GM18907 (cell line): ENCODE results near the gene STK32C.
"Not testable (repeated sequence)": the region's sequence is repeated elsewhere in the genome, so short reads cannot be mapped to it uniquely, and the experiment has no call there.

ENCODE experiments used
- ATAC-seq: cut with Tn5 transposase; IDR thresholded peaks from one replicate; pipeline ENCODE4 v1.9.1; 2021; ENCODE audit warnings: mild to moderate bottlenecking, moderate library complexity; ENCODE audit not compliant: unreplicated experiment

STK32C gene

DNA sequence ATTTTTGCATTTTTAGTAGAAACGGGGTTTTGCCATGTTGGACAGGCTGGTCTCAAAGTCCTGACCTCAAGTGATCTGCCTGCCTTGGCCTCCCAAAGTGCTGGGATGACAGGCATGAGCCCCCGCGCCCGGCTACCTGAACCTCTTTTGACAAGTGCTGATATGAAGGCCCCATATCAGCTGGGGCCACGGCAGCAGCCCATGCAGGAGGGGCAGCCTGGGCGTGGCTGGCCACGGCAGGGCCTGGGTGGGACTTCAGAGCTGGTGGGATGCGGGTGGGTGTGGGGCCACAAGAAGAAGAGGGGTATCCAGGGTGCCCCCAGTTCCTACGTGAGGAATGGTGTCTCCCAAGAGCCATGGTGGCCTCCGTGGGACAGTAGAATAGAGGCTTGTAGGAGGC lies 31.1 kb upstream of the STK32C start:
- no peak for ATAC-seq

DNA sequence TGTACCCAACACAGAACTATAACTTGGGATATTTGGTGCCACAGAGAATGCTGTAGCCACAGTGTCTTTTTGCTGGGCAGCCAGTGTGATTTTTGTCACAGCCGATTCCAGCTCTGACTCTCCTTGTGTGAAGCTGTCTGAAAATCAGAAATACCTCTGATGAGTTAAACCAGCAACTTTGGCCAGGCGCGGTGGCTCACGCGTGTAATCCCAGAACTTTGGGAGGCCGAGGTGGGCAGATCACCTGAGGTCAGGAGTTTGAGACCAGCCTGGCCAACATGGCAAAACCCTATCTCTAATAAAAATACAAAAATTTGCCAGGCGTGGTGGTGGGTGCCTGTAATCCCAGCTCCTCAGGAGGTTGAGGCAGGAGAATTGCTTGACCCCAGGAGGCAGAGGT lies 30.1 kb upstream of the STK32C start:
- ATAC-seq = not testable (repeated sequence)

DNA sequence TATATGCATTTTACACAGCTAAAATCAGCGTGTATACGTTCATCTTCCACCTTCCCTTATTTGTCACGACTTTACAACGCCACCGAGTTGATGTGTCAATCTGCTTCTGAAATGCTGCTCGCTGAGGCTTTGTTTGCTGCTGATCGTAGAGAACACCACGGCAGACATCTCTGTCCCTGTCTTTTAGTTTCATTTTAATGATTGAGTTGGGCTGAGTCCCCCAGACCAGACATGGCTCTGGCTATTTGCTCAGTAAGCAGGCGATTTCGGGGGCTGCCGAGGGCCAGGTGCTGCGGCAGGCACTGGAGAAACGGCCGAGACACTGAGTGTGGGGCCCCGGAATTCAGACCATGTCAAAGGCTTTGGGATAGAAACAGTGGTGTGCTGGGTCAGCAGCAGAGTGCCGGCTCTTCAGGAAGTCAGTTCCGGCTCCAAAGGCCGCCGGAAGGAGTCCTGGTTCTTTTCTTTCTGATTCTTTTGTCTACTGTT lies 29.2 kb upstream of the STK32C start:
- no peak for ATAC-seq

DNA sequence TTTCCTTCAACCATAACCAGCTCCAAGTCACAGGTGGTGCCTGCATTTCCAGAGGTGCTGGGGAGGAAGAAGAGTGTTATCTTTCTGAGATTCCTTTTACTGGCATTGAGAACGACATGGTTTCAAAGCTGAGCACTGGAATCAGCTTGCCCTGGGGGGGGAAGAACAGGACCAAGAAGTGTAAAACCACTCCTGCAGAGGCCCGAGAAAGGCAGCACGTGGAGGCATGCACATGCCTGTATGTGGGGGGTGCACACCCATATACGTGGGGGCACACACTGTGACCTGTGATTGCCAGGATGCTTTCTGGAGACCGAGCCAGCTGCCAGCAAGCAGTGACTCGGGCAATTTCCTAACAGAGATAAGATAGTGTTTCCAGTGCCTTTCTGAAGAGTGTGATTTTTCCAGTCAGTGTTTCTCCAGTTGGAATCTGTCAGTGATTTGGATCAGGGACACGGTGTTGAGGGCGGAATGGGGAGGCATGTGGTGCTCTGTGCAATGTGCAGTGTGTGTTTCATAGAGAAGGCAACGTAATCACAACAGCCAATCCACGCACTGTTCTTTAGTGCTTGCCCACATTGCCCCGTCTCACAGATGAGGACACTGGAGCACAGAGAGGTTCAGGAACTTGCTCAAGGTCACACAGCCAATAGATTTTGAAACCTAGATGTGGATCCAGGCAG lies 28.5 kb upstream of the STK32C start:
- ATAC-seq = no peak

DNA sequence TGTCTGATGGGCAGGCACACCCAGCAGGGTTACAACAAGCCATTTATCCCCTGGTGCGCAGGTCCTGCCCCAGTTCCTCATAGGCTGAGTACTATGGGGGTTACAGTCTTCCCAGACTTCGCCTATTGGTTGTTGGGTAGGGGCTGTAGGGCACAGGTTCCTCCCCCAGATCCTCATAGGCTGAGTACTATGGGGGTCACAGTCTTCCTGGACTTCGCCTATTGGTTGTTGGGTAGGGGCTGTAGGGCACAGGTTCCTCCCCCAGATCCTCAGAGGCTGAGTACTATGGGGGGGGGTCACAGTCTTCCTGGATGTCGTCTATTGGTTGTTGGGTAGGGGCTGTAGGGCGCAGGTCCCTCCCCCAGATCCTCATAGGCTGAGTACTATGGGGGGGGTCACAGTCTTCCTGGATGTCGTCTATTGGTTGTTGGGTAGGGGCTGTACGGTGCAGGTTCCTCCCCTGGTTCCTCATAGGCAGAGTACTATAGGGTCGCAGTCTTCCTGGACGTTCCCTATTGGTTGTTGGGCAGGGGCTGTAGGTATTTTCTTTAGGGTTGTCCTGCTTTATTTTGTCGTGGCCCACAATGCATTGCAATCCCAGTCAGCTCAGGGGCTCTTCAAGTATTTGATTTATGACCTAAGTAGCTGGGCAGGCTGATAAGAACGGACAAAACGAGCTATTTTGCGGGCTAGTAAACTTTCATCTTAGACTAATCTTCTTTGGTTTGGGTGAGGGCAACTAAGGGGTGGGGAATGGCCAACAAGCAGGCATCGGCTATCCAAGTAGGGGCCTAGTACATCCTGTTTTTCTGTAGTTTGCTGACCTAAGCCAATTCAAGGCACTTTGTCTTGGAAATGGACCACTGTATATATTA lies 27.7 kb upstream of the STK32C start:
- ATAC-seq = peak; percentile 66

DNA sequence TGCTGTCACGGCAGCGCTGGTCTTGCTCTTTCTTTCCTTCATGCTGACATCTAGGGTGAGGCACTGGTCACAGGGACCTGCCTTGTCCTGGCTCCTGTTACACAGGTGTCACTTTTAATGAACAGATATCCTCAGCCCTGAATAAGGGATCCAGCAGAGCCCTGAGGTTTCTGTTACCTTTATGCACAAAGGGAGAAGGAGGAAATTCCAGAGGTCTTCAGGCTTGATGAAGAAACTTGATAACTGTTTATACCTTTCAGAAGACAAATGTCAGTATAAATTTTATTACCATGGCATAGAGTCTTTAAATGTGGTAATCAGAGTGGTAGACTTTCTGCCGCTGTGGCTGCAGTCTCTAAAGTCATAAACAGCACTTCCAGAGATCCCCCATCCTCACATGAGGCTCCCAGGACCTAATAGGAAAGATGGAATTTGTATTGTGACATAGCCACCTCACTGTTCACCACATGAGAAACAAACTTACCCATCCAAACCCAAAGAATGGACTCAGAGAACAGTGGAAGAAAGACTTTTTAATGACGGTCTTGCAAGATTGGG lies 27.0 kb upstream of the STK32C start:
- ATAC-seq = no peak

DNA sequence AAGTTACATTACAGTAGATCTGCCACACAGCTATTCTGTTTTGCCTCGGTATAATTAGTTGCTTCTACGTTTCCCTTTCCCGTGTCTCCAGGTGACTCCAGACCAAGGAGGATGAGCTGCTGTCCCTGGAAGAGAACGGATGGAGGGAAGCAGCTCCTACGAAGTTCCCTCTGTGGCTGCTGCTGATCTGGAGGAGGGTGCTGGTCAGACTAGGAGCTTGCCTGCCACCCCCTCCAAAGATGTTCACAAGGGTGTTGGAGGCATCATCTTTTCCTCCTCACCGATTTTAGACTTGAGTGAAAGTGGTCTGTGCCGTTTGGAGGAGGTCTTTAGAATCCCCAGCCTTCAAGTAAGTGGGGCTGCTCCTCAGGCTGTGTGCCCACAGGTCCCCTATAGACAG lies 25.6 kb upstream of the STK32C start:
- no peak for ATAC-seq

DNA sequence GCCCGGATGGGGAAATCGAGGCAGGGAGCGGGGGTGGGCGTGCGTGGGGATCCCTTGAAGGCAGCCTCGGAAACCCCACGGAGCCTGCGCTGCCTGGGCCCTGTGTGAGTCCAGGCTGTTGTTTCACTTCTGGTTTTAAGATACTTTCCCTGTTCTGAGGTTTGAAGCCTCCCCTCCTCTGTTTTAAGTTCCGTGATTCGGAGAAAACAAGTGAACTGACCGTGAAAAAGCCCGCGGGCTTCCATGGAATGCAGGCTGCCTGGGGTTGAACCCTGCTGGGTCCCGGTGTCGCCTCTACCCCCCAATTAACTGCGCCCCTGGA lies 24.6 kb upstream of the STK32C start:
- ATAC-seq = peak; percentile 29

DNA sequence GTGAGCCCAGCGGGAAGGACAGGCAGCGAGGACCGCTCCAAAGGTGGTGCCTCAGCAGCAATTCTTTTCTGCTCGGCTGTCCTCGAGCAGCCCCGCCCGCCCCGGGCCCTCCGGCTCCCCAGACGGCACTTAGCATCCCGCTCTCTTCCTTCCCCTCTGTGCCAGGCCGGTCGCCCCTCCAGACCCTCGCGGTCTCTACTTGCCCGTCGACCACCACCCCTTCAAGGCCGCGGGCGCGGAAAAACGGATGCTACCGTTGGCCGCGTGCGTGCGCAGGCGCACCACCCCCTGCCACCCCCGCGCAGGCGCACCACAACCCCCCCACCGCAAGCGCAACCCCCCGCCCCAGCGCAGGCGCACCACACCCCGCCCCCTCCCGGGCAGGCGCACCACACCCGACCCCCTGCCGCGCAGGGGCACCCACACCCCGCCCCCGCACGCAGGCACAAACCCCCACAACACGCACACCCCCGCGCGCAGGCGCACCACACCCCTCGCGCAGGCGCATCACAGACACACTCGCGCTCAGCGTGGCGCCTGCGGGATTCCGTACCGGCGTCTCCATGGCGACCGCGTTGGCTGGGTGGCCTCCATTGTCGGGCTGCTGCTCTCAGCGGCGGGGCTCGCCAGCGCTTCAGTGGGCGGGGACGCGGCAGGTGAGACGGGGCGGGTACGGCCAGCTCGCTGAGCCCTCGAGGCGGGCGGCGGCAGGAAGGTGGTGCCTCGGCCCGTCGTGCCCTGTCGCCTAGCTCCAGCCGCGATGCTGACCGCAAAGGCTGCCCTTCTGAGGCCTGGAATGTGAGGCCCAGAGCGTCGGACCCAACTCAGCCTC lies 24.1 kb upstream of the STK32C start, which contains the start of gene LRRC27:
LRRC27 (plus strand) TSS at position 593 of the 832 bp plus-strand sequence. CDS start 1,332 bp downstream, outside the sequence.
- peak; percentile 74 for ATAC-seq

DNA sequence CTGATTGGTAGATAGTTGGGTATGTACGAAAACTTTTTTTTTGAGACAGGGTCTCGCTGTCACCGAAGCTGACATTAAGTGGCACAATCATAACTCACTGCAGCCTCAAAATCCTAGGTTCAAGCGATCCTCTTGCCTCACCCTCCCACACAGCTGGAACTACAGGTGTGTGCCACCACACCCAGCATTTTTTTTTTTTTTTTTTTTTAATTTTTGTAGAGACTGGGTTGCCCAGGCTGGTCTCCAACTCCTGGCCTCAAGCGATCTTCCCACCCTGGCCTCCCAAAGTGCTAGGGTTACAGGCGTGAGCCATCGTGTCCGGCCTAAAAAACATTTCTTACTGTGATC lies 22.7 kb upstream of the STK32C start:
- no peak for ATAC-seq

DNA sequence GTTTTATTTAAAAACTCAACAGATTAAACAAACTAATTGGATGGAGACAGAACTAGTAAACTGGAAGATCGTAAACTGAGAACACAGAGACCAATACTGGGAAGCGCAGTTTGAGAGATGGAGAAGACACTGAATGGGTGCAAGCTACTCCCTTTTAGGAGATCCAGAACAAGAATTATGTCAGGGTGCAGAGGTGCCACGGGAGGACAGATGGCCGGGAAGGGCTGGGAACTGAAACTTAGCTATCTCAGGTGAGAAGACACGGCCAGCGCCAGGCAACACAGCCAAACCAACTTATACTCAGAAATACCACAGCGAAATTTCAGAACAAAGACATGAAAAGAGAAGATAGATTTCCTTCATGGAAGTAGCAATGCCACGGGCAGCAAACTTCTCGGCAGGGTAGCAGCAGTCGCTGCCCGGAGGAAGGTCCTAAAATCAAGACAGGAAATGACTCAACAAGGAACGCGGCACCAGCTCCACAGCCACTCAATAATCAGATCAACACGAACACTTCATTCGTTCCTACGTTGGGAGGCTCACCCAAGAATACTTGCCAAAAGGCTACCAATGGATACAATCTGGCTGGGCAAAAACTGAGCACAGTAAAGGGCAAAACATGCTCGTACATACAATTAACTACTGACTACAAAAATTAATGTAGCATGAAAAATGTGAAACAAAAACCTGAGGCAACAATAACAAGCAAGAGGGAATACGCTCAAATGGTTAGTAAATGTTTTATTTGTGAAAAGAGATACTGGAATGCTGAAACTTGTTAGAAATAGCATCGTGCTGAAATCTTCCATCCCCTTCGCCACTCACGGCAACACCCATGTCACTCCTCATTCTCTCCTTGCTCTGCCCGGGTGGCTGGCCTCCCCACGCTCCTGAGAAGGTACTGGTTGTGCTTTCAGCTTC lies 22.1 kb upstream of the STK32C start:
- no peak for ATAC-seq

DNA sequence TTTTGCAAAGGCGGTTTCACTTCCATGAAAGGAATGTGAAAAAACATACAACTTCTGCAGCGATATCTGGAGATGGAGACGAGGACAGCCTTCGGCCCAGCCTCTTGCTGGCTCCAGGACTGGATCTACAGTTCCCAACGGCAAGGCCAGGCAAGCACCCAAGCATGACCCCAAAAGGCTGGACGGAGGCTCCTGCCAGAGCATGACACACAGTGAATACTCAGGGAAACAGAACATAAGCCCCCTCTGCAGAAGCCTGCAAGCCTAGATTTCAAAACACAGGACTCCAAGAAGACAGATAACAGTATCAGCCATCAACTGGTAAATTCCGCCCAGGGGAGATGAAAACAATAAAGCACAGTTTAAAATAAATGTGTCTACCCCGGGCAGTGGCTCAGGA lies 21.0 kb upstream of the STK32C start:
- ATAC-seq = no peak

DNA sequence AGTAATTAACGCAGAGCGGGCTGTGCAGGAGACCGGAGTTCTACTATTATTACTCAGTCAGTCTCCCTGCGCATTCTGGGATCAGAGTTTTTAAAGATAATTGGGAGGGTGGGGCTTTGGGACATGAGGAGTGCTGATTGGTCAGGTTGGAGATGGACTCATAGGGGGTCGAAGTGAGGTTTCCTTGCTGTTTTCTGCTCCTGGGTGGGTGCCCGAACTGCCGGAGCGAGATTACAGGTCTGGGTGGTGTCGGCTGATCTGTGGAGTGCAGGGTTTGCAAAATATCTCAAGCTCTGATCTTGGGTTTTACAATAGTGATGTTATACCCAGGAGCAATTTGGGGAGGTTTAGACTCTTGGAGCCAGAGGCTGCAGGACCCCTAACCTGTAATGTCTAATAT lies 20.4 kb upstream of the STK32C start:
- no peak for ATAC-seq

DNA sequence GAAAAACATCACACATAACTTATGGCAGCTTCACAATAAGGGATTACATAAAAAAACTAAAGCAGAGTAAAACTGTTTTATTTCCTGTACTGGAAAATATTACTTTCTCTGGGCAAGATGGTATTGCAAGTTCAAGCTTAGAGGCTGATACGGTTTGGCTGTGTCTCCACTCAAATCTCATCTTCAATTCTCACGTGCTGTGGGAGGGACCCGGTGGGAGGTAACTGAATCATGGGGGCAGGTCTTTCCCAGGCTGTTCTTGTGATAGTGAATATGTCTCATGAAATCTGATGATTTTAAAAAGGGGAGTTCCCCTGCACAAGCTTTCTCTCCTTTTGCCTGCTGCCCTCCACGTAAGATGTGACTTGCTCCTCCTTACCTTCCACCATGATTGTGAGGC lies 19.2 kb upstream of the STK32C start:
- no peak for ATAC-seq

DNA sequence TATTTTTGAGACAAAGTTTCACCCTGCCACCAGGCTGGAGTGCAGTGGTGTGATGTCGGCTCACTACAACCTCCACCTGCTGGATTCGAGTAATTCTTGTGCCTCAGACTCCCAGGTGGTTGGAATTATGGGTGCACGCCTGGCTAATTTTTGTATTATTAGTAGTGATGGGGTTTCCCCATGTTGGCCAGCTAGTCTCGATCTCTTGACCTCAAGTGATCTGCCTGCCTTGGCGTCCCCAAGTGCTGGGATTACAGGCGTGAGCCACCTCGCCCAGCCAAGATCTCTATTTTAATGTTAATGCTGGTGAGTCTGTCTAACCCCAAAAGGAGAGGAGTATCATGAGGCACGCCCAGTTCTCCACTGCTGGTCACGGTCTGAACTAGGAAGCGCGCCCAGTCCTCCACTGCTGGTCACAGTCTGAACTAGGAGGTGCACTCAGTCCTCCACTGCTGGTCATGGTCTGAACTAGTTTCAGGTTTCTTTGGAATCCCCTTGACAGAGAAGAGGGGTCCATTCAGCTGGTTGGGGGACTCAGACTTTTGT lies 18.7 kb upstream of the STK32C start:
- ATAC-seq = no peak

DNA sequence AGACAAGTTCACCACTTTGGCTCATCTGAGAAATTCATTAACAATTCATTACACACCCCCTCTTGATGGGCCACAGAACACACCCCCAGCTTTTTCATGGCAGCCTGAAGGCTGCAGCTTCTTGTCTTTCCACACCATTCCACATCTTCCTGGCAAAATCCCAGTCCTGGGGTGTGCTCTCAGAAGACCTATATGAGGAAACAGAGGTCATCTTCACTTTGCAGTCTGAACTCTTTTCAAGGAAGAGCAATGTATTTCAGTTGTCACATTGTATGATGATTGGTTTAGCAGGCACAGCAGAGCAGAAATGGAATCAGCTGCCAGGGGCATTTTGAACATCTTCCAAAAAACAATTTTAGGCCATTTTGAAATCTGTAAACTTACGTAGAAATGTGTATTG lies 16.4 kb upstream of the STK32C start:
- ATAC-seq = no peak

DNA sequence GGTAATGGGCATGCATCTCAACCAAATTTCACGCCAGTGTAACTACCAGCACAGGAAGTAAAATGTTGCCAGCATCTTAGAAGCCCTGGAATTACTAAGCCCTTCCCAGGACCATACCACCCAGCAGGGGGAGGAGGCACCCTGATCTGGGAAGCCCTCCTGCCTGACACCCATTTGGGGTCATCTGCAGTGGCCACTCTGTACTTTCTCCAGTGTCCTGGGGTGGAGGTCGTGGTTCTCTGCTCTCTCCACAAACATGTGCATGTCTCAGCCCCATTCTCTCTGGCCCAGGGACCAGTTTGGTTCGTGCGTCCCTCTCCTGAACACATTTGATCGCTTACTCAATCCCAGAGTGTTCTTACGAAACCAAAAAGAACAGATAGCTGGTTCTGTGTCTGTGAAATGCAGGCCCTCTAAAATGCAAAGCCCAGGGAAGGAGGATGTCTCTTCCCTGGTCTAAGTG lies 14.9 kb upstream of the STK32C start:
- ATAC-seq = no peak

DNA sequence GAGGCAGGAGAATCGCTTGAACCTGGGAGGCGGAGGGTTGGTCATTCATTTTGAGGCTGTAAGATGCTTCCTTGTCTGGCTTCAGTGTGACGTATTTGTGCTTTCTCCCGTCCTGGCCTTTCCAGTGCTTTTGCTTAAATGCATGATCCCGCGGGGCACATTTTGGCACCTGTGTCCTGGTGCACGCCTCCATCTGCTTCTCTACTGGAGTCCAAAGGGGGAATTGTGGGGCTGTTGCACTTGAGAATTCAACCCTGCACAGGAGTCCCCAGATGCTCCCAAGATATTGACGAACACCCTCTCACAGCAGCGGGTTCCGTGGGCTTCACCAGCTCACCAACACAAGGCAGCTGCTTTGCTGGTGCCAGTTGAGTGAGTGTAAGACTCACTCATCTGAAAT lies 14.0 kb upstream of the STK32C start:
- no peak for ATAC-seq

DNA sequence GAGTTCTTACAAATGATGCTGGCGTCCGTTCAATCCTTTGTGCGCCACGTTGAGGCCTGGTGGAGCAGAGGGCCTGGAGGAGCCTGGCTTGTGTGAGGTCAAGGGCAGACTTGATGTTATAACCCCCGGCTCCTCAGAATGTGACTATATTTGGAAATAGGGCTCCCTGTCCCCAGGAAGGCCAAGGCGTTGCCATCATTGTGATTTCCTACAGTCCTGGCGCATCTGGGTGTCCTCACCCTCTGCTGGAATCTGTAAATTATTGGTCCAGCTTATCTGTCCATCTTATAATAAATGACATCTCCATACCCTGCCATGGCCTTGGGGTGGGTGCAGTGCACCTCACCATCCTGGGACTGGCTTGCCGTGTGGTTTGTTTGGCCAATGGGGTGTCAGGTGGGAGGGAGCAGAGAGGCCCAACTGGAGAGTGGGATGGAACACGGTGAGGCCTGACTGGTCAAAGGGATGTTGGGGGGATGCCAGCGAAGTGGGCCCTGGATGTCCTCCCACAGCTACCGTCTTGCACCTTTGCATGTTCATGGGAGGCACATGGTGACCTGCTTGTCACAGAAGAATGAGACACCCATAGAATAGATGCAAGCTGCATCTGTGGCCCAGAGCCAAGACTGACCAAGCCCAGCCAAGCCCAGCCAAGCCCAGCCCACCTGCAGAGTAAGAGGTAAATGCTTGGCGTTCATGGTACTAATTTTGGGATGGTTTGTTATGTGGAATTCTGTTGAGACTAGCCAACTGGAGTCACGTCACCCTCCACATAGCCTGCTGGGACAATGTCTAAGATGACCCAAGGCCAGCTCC lies 13.1 kb upstream of the STK32C start:
- ATAC-seq = no peak
